A549 (cell line): ENCODE measurements around the gene LANCL2. TPM values are rescaled to one million over a fixed set of nuclear protein-coding genes. Genes with fewer than 3 reads are reported as not detected.

Experiments
- ATAC-seq, 2 experiments: fragments of 200-7000 bp in 1 of 2; fragments of >200 bp in 1 of 2; cut with Nextera tagmentation in 1 of 2; cut with Tn5 transposase in 1 of 2; 3 replicates each; pipeline versions ENCODE4 v1.8.0 to v1.9.1; 2018 to 2020; ENCODE audit warnings: mild to moderate bottlenecking in 1 of 2, moderate library complexity in 1 of 2
- CTCF ChIA-PET: fragments of 300-600 bp; sonication (Branson Sonifier 250); formaldehyde crosslinking; extraction: SDS; loops from one replicate; lab custom pipeline; 2021; ENCODE audit warnings: antibody characterized with exemption, inconsistent platforms; lab: Yijun Ruan, JAX
- POLR2A ChIA-PET: fragments of 350-600 bp; formaldehyde crosslinking; extraction: SDS; loops from one replicate; lab custom pipeline; 2021; ENCODE audit warnings: antibody characterized with exemption, inconsistent platforms; lab: Yijun Ruan, JAX
- DNase-seq, 2 experiments: peaks; one replicate each; pipeline versions ENCODE4 v3.0.0 to v3.0.0-alpha.2; 2011 to 2016; ENCODE audit warnings: low read depth in 1 of 2, low spot score in 1 of 2
- FAIRE-seq: peaks from 2 replicates; lab custom pipeline; 2011; peaks lifted over from hg19 to GRCh38; lab: Jason Lieb, UNC
- H3K27ac ChIP-seq, 2 experiments: fragments of >200 bp; sonication (Bioruptor Twin); formaldehyde crosslinking; 3 replicates each; pipeline ENCODE4 v1.5.1; 2016 to 2017
- H3K4me1 ChIP-seq: fragments of >200 bp; sonication (Bioruptor Twin); formaldehyde crosslinking; 3 replicates; pipeline ENCODE4 v1.6.1; 2016
- H3K4me2 ChIP-seq: fragments of >200 bp; sonication (Bioruptor Twin); formaldehyde crosslinking; 3 replicates; pipeline ENCODE4 v1.6.1; 2016
- H3K4me3 ChIP-seq: fragments of >200 bp; sonication (Bioruptor Twin); formaldehyde crosslinking; 3 replicates; pipeline ENCODE4 v1.5.1; 2016
- H3K9me3 ChIP-seq: fragments of >200 bp; sonication (Bioruptor Twin); formaldehyde crosslinking; 3 replicates; pipeline ENCODE4 v1.6.1; 2016
- CBX8 ChIP-seq: fragments of 200-600 bp; sonication (generic); IDR thresholded peaks from 2 replicates; pipeline ENCODE4 v1.6.1; 2016
- CHD2 ChIP-seq: fragments of 150-350 bp; IDR thresholded peaks from 2 replicates; pipeline ENCODE4 v1.6.1; 2014; ENCODE audit warnings: low read length; ENCODE audit not compliant: partially characterized antibody
- ESRRA ChIP-seq: fragments of 150-350 bp; IDR thresholded peaks from 2 replicates; pipeline ENCODE4 v1.6.1; 2014; ENCODE audit warnings: mild to moderate bottlenecking, low read length, borderline replicate concordance
- FOSB ChIP-seq: fragments of 250-450 bp; sonication (Bioruptor Pico); IDR thresholded peaks from 2 replicates; pipeline ENCODE4 v1.5.0; 2020; ENCODE audit warnings: mild to moderate bottlenecking, moderate library complexity
- FOSL2 ChIP-seq, 2 experiments: fragments of 450-650 bp in 1 of 2; fragments of >200 bp in 1 of 2; sonication (Bioruptor Twin) in 1 of 2; formaldehyde crosslinking; IDR thresholded peaks; 2 replicates each; pipeline versions ENCODE4 v1.5.0 to v1.6.1; 2016 to 2020; ENCODE audit warnings: mild to moderate bottlenecking in 1 of 2, moderate library complexity in 1 of 2
- HEYL ChIP-seq: fragments of 250-450 bp; sonication (Bioruptor Pico); IDR thresholded peaks from 2 replicates; pipeline ENCODE4 v1.8.0; 2021; ENCODE audit warnings: mild to moderate bottlenecking, moderate library complexity
- HOXB13 ChIP-seq: fragments of 250-450 bp; sonication (Bioruptor Pico); IDR thresholded peaks from 2 replicates; pipeline ENCODE4 v1.5.0; 2020; ENCODE audit warnings: low read depth, mild to moderate bottlenecking, moderate library complexity
- HOXB5 ChIP-seq: fragments of 250-450 bp; sonication (Bioruptor Pico); IDR thresholded peaks from 2 replicates; pipeline ENCODE4 v1.5.0; 2020; ENCODE audit warnings: mild to moderate bottlenecking, moderate library complexity
- JUNB ChIP-seq: fragments of >200 bp; sonication (Bioruptor Twin); formaldehyde crosslinking; IDR thresholded peaks from 2 replicates; pipeline ENCODE4 v1.6.1; 2016
- KDM1A ChIP-seq: fragments of 200-600 bp; sonication (generic); IDR thresholded peaks from 2 replicates; pipeline ENCODE4 v1.6.1; 2016; ENCODE audit warnings: low read depth, mild to moderate bottlenecking
- MYC ChIP-seq: IDR thresholded peaks from 2 replicates; pipeline ENCODE4 v1.6.1; 2012; ENCODE audit warnings: mild to moderate bottlenecking, inconsistent platforms, low read length, improper control_type of control experiment, borderline replicate concordance
- NFE2L2 ChIP-seq: fragments of 150-350 bp; conservative IDR thresholded peaks from 2 replicates; pipeline ENCODE4 v1.6.1; 2014; ENCODE audit warnings: low read length
- NPAS2 ChIP-seq: fragments of 250-450 bp; sonication (Bioruptor Pico); IDR thresholded peaks from 2 replicates; pipeline ENCODE4 v1.8.0; 2022; ENCODE audit warnings: mild to moderate bottlenecking, moderate library complexity, borderline replicate concordance
- POLR2A ChIP-seq: IDR thresholded peaks from 2 replicates; pipeline ENCODE4 v1.6.1; 2012; ENCODE audit warnings: mild to moderate bottlenecking, low read length
- POLR2AphosphoS2 ChIP-seq: conservative IDR thresholded peaks from 2 replicates; pipeline ENCODE4 v1.6.1; 2012; ENCODE audit warnings: low read length, improper control_type of control experiment, inconsistent platforms
- RARB ChIP-seq: fragments of 250-450 bp; sonication (Bioruptor Pico); IDR thresholded peaks from 2 replicates; pipeline ENCODE4 v1.8.0; 2021; ENCODE audit warnings: mild to moderate bottlenecking, moderate library complexity
- RNF2 ChIP-seq: fragments of 200-600 bp; sonication (generic); IDR thresholded peaks from 2 replicates; pipeline ENCODE4 v1.6.1; 2016; ENCODE audit warnings: low read depth, mild to moderate bottlenecking, antibody characterized with exemption, moderate library complexity, borderline replicate concordance
- SREBF2 ChIP-seq: fragments of 450-650 bp; IDR thresholded peaks from 2 replicates; pipeline ENCODE4 v1.6.1; 2014; ENCODE audit warnings: mild to moderate bottlenecking, moderate library complexity
- TFCP2L1 ChIP-seq: fragments of 250-450 bp; sonication (Bioruptor Pico); IDR thresholded peaks from 2 replicates; pipeline ENCODE4 v1.5.0; 2021; ENCODE audit warnings: mild to moderate bottlenecking
- ZNF302 ChIP-seq: fragments of 250-450 bp; sonication (Bioruptor Pico); IDR thresholded peaks from 2 replicates; pipeline ENCODE4 v1.9.0; 2021; ENCODE audit warnings: inconsistent platforms, mild to moderate bottlenecking, moderate library complexity
- ZSCAN20 ChIP-seq: fragments of 250-450 bp; sonication (Bioruptor Pico); IDR thresholded peaks from 2 replicates; pipeline ENCODE4 v1.8.0; 2022; ENCODE audit warnings: mild to moderate bottlenecking, moderate library complexity
- WGBS: methylation state at CpG from one replicate; pipeline ENCODE4 v1.1.6; 2017; ENCODE audit errors: missing lambda C conversion rate; 5-methylcytosine and 5-hydroxymethylcytosine counted together
- polyA plus RNA-seq, 4 experiments: library from polyadenylated mRNA; depleted of rRNA in 3 of 4; stranded (reverse); fragments of >200 nt; fragmentation: RNase III in 1 of 4; extraction: RNeasy Plus Mini Kit Qiagen cat#74134 plus additional on column Dnase treatment in 1 of 4; gene quantifications; 2 replicates in 3 of 4; 3 replicates in 1 of 4; pipeline ENCODE4 v1.2.3, GENCODE V29; 2011 to 2017
- TF ChIP-seq, protein P1 (sequence below): fragments of >200 bp; sonication (Bioruptor Twin); formaldehyde crosslinking; IDR thresholded peaks from 2 replicates; pipeline ENCODE4 v1.6.1; 2016
- TF ChIP-seq, protein P2 (sequence below): fragments of 250-450 bp; sonication (Bioruptor Pico); IDR thresholded peaks from 2 replicates; pipeline ENCODE4 v1.5.0; 2020; ENCODE audit warnings: low read depth, mild to moderate bottlenecking, moderate library complexity
- TF ChIP-seq, protein P3 (sequence below): fragments of 200-600 bp; sonication (generic); IDR thresholded peaks from 2 replicates; pipeline ENCODE4 v1.6.1; 2016; ENCODE audit warnings: antibody characterized with exemption, mild to moderate bottlenecking, moderate library complexity
- TF ChIP-seq, protein P4 (sequence below): IDR thresholded peaks from 2 replicates; pipeline ENCODE4 v1.6.1; 2012
- TF ChIP-seq, protein P5 (sequence below): fragments of 150-350 bp; IDR thresholded peaks from 2 replicates; pipeline ENCODE4 v1.6.1; 2014; ENCODE audit warnings: low read depth, mild to moderate bottlenecking, low read length
- TF ChIP-seq, protein P6 (sequence below): fragments of 450-650 bp; IDR thresholded peaks from 2 replicates; pipeline ENCODE4 v1.6.1; 2014; ENCODE audit warnings: antibody characterized with exemption
- TF ChIP-seq, protein P7 (sequence below): IDR thresholded peaks from 2 replicates; pipeline ENCODE4 v1.6.1; 2012

The LANCL2 gene
- polyA plus RNA-seq, 2 of the 4 experiments (the other 2 are of a cell fraction), result 8.0 to 12.4 TPM

DNA sequence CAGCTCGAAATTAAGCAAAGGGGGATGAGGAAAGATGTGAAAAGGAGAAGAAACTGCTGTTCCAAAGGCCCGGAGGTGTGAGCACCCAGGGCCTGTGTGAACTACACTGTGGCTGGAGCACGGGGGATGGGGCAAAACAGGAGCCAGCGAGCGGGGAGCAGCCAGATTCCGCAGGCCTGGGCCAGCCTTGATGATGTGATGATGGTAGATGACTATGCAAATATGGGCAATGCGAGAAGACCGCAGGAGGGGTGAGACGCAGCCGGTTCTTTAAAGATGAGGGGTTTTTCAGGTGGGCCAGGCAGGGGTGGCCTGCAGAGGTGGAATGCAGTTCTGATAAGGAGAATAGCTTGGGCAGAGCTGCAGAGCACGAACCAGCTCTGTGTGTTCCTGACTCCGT is 61.5 kb downstream of the LANCL2 start:
- no peak overlapping the region for H3K4me2 ChIP-seq
- CTCF ChIA-PET, result interaction anchor here (0.8 to 1.7 kb wide), 2 partner anchors 19 to 147 kb away, joined by 3 to 4 read pairs; no protein-coding TSS in a partner anchor
- no peak for ATAC-seq

DNA sequence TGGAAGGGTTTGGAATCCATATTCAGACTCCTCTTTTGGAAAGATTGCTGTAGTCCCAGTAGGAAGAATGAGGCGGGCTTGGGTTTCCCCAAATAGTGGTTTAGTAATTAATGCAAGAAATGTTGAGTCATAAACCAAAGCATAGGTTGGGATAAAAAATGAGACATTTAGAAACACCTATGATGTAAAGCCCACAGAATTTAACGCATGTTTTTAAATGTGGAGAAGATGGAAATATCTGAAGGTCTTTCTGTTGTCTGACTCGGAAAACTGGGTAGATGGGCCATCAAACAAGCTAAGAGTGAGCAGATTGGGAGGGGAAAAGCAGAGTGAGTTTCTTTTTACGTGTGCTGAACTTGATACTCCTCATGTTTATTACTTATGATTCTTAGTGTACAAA is 62.2 kb downstream of the LANCL2 start:
- Histone ChIP-seq H3K4me1 (peaks cover 6% of the 10 kb centered on the region; the same call in 2 of the 3 replicates), H3K27ac (no peak overlapping the region), H3K4me2 (no peak overlapping the region), H3K4me3 (no peak overlapping the region), H3K9me3 (no peaks in the 10 kb centered on the region)
- FAIRE-seq, result no peak
- no peak for ATAC-seq
- ChIA-PET POLR2A (no interaction called here), CTCF (interaction anchor here (0.6 to 1.7 kb wide), 2 partner anchors 12 to 130 kb away, joined by 4 to 7 read pairs; no protein-coding TSS in a partner anchor)
- no peak for TF ChIP-seq CHD2
- no peak for DNase-seq
- WGBS, result 69% methylated on average over 4 of the region's 4 CpGs

More for the DNA sequence above, 61.5 kb downstream of the LANCL2 start:
- H3K4me1 ChIP-seq, result peaks cover 6% of the 10 kb centered on the region; the same call in 2 of the 3 replicates
- DNase-seq (no peak), FAIRE-seq (no peak)
- no peaks in the 10 kb centered on the region for H3K9me3 ChIP-seq
- no peak for TF ChIP-seq NFE2L2
- no peak for TF ChIP-seq HOXB5 (CRISPR knock-in tag)
- TF ChIP-seq POLR2AphosphoS2, result no peak
- no peak for TF ChIP-seq RNF2
- TF ChIP-seq, protein P1, sequence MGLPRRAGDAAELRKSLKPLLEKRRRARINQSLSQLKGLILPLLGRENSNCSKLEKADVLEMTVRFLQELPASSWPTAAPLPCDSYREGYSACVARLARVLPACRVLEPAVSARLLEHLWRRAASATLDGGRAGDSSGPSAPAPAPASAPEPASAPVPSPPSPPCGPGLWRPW, result no peak
- TF ChIP-seq TFCP2L1 (CRISPR knock-in tag), result no peak
- TF ChIP-seq ESRRA, result no peak
- TF ChIP-seq, protein P2, sequence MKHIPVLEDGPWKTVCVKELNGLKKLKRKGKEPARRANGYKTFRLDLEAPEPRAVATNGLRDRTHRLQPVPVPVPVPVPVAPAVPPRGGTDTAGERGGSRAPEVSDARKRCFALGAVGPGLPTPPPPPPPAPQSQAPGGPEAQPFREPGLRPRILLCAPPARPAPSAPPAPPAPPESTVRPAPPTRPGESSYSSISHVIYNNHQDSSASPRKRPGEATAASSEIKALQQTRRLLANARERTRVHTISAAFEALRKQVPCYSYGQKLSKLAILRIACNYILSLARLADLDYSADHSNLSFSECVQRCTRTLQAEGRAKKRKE (CRISPR knock-in tag), result no peak
- TF ChIP-seq CBX8, result no peak
- TF ChIP-seq, protein P3, sequence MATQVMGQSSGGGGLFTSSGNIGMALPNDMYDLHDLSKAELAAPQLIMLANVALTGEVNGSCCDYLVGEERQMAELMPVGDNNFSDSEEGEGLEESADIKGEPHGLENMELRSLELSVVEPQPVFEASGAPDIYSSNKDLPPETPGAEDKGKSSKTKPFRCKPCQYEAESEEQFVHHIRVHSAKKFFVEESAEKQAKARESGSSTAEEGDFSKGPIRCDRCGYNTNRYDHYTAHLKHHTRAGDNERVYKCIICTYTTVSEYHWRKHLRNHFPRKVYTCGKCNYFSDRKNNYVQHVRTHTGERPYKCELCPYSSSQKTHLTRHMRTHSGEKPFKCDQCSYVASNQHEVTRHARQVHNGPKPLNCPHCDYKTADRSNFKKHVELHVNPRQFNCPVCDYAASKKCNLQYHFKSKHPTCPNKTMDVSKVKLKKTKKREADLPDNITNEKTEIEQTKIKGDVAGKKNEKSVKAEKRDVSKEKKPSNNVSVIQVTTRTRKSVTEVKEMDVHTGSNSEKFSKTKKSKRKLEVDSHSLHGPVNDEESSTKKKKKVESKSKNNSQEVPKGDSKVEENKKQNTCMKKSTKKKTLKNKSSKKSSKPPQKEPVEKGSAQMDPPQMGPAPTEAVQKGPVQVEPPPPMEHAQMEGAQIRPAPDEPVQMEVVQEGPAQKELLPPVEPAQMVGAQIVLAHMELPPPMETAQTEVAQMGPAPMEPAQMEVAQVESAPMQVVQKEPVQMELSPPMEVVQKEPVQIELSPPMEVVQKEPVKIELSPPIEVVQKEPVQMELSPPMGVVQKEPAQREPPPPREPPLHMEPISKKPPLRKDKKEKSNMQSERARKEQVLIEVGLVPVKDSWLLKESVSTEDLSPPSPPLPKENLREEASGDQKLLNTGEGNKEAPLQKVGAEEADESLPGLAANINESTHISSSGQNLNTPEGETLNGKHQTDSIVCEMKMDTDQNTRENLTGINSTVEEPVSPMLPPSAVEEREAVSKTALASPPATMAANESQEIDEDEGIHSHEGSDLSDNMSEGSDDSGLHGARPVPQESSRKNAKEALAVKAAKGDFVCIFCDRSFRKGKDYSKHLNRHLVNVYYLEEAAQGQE, result no peak
- no peak for TF ChIP-seq RARB (CRISPR knock-in tag)
- TF ChIP-seq, protein P4, sequence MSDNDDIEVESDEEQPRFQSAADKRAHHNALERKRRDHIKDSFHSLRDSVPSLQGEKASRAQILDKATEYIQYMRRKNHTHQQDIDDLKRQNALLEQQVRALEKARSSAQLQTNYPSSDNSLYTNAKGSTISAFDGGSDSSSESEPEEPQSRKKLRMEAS, result no peak
- TF ChIP-seq JUNB, result no peak
- TF ChIP-seq HOXB13, result no peak
- no peak for TF ChIP-seq ZNF302
- no peak for TF ChIP-seq ZSCAN20 (CRISPR knock-in tag)
- no peak for TF ChIP-seq CHD2
- TF ChIP-seq NPAS2, result no peak
- no peak for TF ChIP-seq HEYL
- TF ChIP-seq KDM1A, result no peak
- H3K27ac ChIP-seq, result no peak overlapping the region
- POLR2A ChIA-PET, result no interaction called here
- WGBS, result 79% methylated on average over 12 of the region's 12 CpGs
- H3K4me3 ChIP-seq, result no peak overlapping the region

DNA sequence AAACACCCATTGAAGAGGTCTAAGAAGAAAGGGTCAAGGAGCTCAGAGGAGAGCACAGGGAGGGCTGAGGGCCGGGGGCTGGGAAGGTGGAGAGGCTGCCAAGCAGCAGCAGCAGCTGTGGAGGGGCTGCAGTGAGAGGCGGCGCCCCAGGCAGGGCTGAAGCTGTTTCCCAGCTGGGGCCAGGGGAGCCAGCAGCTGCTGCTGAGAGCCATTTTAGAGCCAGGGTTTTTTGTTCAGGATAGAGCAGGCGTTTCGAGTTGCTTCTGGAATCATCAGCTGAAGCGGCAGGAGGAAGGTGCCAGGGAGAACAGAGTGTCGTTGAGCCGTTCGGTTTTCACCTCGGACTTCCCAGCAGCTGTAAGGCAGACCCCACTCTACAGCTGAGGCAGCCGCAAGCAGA is 62.7 kb downstream of the LANCL2 start:
- ChIA-PET POLR2A (no interaction called here), CTCF (interaction anchor here (1.7 kb wide), 1 partner anchor 12 kb away, joined by 7 read pairs; no protein-coding TSS in a partner anchor)
- H3K4me2 ChIP-seq, result no peak overlapping the region
- WGBS, result 91% methylated on average over 11 of the region's 11 CpGs
- ATAC-seq (no peak), FAIRE-seq (no peak), DNase-seq (no peak)
- no peak overlapping the region for H3K4me3 ChIP-seq
- peaks cover 6% of the 10 kb centered on the region; the same call in 2 of the 3 replicates for H3K4me1 ChIP-seq
- no peak overlapping the region for H3K27ac ChIP-seq
- no peaks in the 10 kb centered on the region for H3K9me3 ChIP-seq
- TF ChIP-seq KDM1A, result no peak
- TF ChIP-seq, protein P5, sequence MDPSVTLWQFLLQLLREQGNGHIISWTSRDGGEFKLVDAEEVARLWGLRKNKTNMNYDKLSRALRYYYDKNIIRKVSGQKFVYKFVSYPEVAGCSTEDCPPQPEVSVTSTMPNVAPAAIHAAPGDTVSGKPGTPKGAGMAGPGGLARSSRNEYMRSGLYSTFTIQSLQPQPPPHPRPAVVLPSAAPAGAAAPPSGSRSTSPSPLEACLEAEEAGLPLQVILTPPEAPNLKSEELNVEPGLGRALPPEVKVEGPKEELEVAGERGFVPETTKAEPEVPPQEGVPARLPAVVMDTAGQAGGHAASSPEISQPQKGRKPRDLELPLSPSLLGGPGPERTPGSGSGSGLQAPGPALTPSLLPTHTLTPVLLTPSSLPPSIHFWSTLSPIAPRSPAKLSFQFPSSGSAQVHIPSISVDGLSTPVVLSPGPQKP, result no peak
- no peak for TF ChIP-seq FOSB (CRISPR knock-in tag)
- no peak for TF ChIP-seq FOSL2 (IDR thresholded peaks at IDR 0.05)
- TF ChIP-seq FOSL2 (CRISPR knock-in tag; IDR thresholded peaks at IDR 0.05), result no peak
- TF ChIP-seq RARB (CRISPR knock-in tag), result no peak
- TF ChIP-seq, protein P6, sequence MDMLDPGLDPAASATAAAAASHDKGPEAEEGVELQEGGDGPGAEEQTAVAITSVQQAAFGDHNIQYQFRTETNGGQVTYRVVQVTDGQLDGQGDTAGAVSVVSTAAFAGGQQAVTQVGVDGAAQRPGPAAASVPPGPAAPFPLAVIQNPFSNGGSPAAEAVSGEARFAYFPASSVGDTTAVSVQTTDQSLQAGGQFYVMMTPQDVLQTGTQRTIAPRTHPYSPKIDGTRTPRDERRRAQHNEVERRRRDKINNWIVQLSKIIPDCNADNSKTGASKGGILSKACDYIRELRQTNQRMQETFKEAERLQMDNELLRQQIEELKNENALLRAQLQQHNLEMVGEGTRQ, result no peak
- TF ChIP-seq, protein P7, sequence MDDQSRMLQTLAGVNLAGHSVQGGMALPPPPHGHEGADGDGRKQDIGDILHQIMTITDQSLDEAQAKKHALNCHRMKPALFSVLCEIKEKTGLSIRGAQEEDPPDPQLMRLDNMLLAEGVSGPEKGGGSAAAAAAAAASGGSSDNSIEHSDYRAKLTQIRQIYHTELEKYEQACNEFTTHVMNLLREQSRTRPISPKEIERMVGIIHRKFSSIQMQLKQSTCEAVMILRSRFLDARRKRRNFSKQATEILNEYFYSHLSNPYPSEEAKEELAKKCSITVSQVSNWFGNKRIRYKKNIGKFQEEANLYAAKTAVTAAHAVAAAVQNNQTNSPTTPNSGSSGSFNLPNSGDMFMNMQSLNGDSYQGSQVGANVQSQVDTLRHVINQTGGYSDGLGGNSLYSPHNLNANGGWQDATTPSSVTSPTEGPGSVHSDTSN, result no peak
- TF ChIP-seq MYC, result no peak
- no peak for TF ChIP-seq SREBF2
- no peak for TF ChIP-seq NFE2L2
- TF ChIP-seq POLR2A, result no peak
- no peak for TF ChIP-seq ZNF302
